ENCODE measurements around the gene CCDC18.

DNA sequence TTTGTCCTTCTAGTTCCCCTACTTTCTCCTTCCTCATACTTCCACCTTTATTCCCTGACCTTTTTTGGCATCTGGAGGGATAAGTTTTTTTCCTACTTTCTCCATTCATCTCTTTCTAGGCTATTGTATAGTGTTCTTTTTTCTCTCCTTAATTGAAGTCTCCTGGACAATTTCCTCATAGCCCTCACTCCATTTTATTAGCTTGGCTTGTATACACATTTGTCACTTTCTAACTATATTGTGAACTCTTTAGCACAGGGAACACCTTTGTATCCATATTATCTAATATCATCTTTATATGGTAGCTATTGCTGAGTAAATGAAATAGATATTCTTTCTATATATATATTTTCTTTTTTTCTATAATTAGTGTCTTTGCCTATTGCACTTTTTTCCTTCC lies 47.9 kb upstream of the CCDC18 start:
- no peak for TF ChIP-seq POLR2A (IDR thresholded peaks at IDR 0.05)
- TF ChIP-seq, protein P1, sequence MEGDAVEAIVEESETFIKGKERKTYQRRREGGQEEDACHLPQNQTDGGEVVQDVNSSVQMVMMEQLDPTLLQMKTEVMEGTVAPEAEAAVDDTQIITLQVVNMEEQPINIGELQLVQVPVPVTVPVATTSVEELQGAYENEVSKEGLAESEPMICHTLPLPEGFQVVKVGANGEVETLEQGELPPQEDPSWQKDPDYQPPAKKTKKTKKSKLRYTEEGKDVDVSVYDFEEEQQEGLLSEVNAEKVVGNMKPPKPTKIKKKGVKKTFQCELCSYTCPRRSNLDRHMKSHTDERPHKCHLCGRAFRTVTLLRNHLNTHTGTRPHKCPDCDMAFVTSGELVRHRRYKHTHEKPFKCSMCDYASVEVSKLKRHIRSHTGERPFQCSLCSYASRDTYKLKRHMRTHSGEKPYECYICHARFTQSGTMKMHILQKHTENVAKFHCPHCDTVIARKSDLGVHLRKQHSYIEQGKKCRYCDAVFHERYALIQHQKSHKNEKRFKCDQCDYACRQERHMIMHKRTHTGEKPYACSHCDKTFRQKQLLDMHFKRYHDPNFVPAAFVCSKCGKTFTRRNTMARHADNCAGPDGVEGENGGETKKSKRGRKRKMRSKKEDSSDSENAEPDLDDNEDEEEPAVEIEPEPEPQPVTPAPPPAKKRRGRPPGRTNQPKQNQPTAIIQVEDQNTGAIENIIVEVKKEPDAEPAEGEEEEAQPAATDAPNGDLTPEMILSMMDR (IDR thresholded peaks at IDR 0.05) = no peak

Data from thyroid gland (tissue), 4 donors.